Measurements from ENCODE around the gene GTF2IRD1.
"Not testable (repeated sequence)": the region's sequence is repeated elsewhere in the genome, so short reads cannot be mapped to it uniquely, and the experiment has no call there.

DNA sequence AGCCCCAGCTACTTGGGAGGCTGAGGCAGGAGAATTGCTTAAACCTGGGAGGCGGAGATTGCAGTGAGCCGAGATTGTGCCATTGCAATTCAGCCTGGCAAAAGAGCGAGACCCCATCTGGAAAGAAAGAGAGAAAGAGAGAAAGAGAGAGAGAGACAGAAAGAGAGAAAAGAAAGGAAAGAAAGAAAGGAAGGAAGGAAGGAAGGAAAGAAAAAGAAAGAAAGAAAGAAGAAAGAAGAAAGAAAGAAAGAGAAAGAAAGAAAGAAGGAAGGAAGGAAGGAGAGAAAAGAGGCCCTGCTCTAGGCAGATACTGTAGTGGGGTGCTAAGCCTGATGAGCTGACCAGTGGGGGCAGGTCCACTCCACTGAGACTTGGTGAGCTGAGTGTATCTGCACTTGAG, 13.6 kb upstream of the GTF2IRD1 start:
- TF ChIP-seq, protein P1, sequence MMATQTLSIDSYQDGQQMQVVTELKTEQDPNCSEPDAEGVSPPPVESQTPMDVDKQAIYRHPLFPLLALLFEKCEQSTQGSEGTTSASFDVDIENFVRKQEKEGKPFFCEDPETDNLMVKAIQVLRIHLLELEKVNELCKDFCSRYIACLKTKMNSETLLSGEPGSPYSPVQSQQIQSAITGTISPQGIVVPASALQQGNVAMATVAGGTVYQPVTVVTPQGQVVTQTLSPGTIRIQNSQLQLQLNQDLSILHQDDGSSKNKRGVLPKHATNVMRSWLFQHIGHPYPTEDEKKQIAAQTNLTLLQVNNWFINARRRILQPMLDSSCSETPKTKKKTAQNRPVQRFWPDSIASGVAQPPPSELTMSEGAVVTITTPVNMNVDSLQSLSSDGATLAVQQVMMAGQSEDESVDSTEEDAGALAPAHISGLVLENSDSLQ (IDR thresholded peaks at IDR 0.05) = not testable (repeated sequence)
- TF ChIP-seq TCF3 (CRISPR knock-in tag; IDR thresholded peaks at IDR 0.05); MAFG (tag; conservative IDR thresholded peaks at IDR 0.05); KAT2B (IDR thresholded peaks at IDR 0.05; ENCODE audit: low read depth, low read length); LCOR (CRISPR knock-in tag; IDR thresholded peaks at IDR 0.05); SNAPC5 (CRISPR knock-in tag; IDR thresholded peaks at IDR 0.05); STAG1 (CRISPR knock-in tag; IDR thresholded peaks at IDR 0.05; ENCODE audit: borderline replicate concordance); LARP7 (IDR thresholded peaks at IDR 0.05); POLR2A (conservative IDR thresholded peaks at IDR 0.05); GATAD2B (IDR thresholded peaks at IDR 0.05; ENCODE audit: borderline replicate concordance); CREB1 (IDR thresholded peaks at IDR 0.05); CREB1 (CRISPR knock-in tag; IDR thresholded peaks at IDR 0.05): not testable (repeated sequence)
- TF ChIP-seq, protein P2, sequence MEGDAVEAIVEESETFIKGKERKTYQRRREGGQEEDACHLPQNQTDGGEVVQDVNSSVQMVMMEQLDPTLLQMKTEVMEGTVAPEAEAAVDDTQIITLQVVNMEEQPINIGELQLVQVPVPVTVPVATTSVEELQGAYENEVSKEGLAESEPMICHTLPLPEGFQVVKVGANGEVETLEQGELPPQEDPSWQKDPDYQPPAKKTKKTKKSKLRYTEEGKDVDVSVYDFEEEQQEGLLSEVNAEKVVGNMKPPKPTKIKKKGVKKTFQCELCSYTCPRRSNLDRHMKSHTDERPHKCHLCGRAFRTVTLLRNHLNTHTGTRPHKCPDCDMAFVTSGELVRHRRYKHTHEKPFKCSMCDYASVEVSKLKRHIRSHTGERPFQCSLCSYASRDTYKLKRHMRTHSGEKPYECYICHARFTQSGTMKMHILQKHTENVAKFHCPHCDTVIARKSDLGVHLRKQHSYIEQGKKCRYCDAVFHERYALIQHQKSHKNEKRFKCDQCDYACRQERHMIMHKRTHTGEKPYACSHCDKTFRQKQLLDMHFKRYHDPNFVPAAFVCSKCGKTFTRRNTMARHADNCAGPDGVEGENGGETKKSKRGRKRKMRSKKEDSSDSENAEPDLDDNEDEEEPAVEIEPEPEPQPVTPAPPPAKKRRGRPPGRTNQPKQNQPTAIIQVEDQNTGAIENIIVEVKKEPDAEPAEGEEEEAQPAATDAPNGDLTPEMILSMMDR (IDR thresholded peaks at IDR 0.05 in 2 of 3, conservative IDR thresholded peaks at IDR 0.05 in 1 of 3; ENCODE audit: insufficient read depth in 2 of 3, low read depth in 1 of 3, low read length in 3 of 3) = not testable (repeated sequence)
- TF ChIP-seq, protein P3, sequence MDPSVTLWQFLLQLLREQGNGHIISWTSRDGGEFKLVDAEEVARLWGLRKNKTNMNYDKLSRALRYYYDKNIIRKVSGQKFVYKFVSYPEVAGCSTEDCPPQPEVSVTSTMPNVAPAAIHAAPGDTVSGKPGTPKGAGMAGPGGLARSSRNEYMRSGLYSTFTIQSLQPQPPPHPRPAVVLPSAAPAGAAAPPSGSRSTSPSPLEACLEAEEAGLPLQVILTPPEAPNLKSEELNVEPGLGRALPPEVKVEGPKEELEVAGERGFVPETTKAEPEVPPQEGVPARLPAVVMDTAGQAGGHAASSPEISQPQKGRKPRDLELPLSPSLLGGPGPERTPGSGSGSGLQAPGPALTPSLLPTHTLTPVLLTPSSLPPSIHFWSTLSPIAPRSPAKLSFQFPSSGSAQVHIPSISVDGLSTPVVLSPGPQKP (CRISPR knock-in tag; IDR thresholded peaks at IDR 0.05) = not testable (repeated sequence)
- TF ChIP-seq ZNF512 (tag; IDR thresholded peaks at IDR 0.05) = peak; percentile 76
